GM23338 (cell line): ENCODE results near the gene CACNB2. TPM values are rescaled to one million over a fixed set of nuclear protein-coding genes. Genes with fewer than 3 reads are reported as not detected.

Experiments used
- ATAC-seq: fragments of 200-7000 bp; cut with Tn5 transposase; 3 replicates; pipeline ENCODE4 v1.9.1; 2020
- DNase-seq: peaks from one replicate; pipeline ENCODE4 v3.0.0-alpha.2; 2015; ENCODE audit warnings: low spot score
- H2AFZ ChIP-seq: fragments of 200-600 bp; sonication (generic); 2 replicates; pipeline ENCODE4 v1.8.0; 2016; ENCODE audit warnings: antibody characterized with exemption, mild to moderate bottlenecking, moderate library complexity
- H3F3A ChIP-seq: fragments of 200-600 bp; sonication (generic); replicated peaks from 2 replicates; pipeline ENCODE4 v1.8.0; 2017; ENCODE audit warnings: antibody characterized with exemption, mixed run types, low read depth
- H3K27ac ChIP-seq: fragments of 200-600 bp; sonication (generic); 2 replicates; pipeline ENCODE4 v1.6.1; 2016; ENCODE audit warnings: low read depth
- H3K27me3 ChIP-seq: fragments of 200-600 bp; sonication (generic); 2 replicates; pipeline ENCODE4 v1.8.0; 2016; ENCODE audit warnings: mild to moderate bottlenecking, mixed run types, moderate library complexity; ENCODE audit not compliant: insufficient read depth
- H3K36me3 ChIP-seq: fragments of 200-600 bp; sonication (generic); 2 replicates; pipeline ENCODE4 v1.8.0; 2016; ENCODE audit warnings: mild to moderate bottlenecking; ENCODE audit not compliant: insufficient read depth
- H3K4me1 ChIP-seq: fragments of 200-600 bp; sonication (generic); 2 replicates; pipeline ENCODE4 v1.8.0; 2016; ENCODE audit warnings: mild to moderate bottlenecking, moderate library complexity; ENCODE audit not compliant: insufficient read depth
- H3K4me2 ChIP-seq: fragments of 200-600 bp; sonication (generic); 2 replicates; pipeline ENCODE4 v1.7.1; 2017; ENCODE audit warnings: mixed run types
- H3K4me3 ChIP-seq: fragments of 200-600 bp; sonication (generic); 2 replicates; pipeline ENCODE4 v1.6.1; 2016; ENCODE audit warnings: mixed run types
- H3K79me2 ChIP-seq: fragments of 200-600 bp; sonication (generic); replicated peaks from 2 replicates; pipeline ENCODE4 v1.8.0; 2017; ENCODE audit warnings: mild to moderate bottlenecking; ENCODE audit not compliant: insufficient read depth
- H3K9me2 ChIP-seq: fragments of 200-600 bp; sonication (generic); 2 replicates; pipeline ENCODE4 v1.8.0; 2017; ENCODE audit not compliant: insufficient read depth
- H4K20me1 ChIP-seq: fragments of 200-600 bp; sonication (generic); replicated peaks from 2 replicates; pipeline ENCODE4 v1.8.0; 2017; ENCODE audit warnings: mild to moderate bottlenecking; ENCODE audit not compliant: insufficient read depth
- H3K27ac Mint-ChIP-seq: 2 replicates; pipeline ENCODE4 v1.8.0; 2020; ENCODE audit warnings: inconsistent platforms, mild to moderate bottlenecking, moderate library complexity, mixed read lengths
- H3K27me3 Mint-ChIP-seq: 3 replicates; pipeline ENCODE4 v1.8.0; 2022; ENCODE audit warnings: low read depth, mild to moderate bottlenecking, moderate library complexity, mixed read lengths, inconsistent platforms; ENCODE audit not compliant: insufficient read depth, poor library complexity
- H3K36me3 Mint-ChIP-seq: 3 replicates; pipeline ENCODE4 v1.8.0; 2021; ENCODE audit warnings: low read depth, mild to moderate bottlenecking, inconsistent platforms, moderate library complexity, mixed read lengths
- H3K4me1 Mint-ChIP-seq: 3 replicates; pipeline ENCODE4 v1.8.0; 2020; ENCODE audit warnings: mild to moderate bottlenecking, inconsistent platforms, mixed read lengths
- H3K4me3 Mint-ChIP-seq: 3 replicates; pipeline ENCODE4 v1.8.0; 2021; ENCODE audit warnings: moderate library complexity, mild to moderate bottlenecking, inconsistent platforms, mixed read lengths
- H3K9me3 Mint-ChIP-seq: 3 replicates; pipeline ENCODE4 v1.8.0; 2020; ENCODE audit warnings: moderate library complexity, mild to moderate bottlenecking, inconsistent platforms, mixed read lengths
- CTCF ChIP-seq, 2 experiments: fragments of 200-600 bp in 1 of 2; sonication (generic) in 1 of 2; conservative IDR thresholded peaks; 2 replicates each; pipeline versions ENCODE4 v1.5.1 to v1.6.1; 2016 to 2017; ENCODE audit warnings: antibody characterized with exemption in 2 of 2, low read depth in 2 of 2, mild to moderate bottlenecking in 2 of 2, moderate library complexity in 1 of 2
- POLR2AphosphoS5 ChIP-seq: IDR thresholded peaks from 2 replicates; pipeline ENCODE4 v1.6.1; 2016; ENCODE audit warnings: antibody characterized with exemption, low read depth
- ZNF114 ChIP-seq: fragments of 250-450 bp; sonication (Bioruptor Pico); IDR thresholded peaks from 2 replicates; pipeline ENCODE4 v1.5.0; 2020; ENCODE audit warnings: mild to moderate bottlenecking, moderate library complexity
- polyA plus RNA-seq: library from polyadenylated mRNA; unstranded; fragments of >200 nt; fragmentation: Nextera tagmentation; extraction: Ambion mirVana; gene quantifications from 2 replicates; pipeline ENCODE4 v1.2.1, GENCODE V29; 2016
- total RNA-seq: library from RNA; depleted of rRNA; stranded (reverse); fragments of >200 nt; shearing (Covaris generic); gene quantifications from 2 replicates; pipeline ENCODE4 v1.2.3, GENCODE V29; 2014
- TF ChIP-seq, protein P1 (sequence below): IDR thresholded peaks from 2 replicates; pipeline ENCODE4 v1.6.1; 2016; ENCODE audit warnings: antibody characterized with exemption
- TF ChIP-seq, protein P2 (sequence below): fragments of 250-450 bp; sonication (Bioruptor Pico); IDR thresholded peaks from 2 replicates; pipeline ENCODE4 v1.5.0; 2020; ENCODE audit warnings: mild to moderate bottlenecking, moderate library complexity

CACNB2 gene
- total and polyA plus RNA-seq, 2 experiments from 2014 or later, result 5.0 to 5.9 TPM

DNA sequence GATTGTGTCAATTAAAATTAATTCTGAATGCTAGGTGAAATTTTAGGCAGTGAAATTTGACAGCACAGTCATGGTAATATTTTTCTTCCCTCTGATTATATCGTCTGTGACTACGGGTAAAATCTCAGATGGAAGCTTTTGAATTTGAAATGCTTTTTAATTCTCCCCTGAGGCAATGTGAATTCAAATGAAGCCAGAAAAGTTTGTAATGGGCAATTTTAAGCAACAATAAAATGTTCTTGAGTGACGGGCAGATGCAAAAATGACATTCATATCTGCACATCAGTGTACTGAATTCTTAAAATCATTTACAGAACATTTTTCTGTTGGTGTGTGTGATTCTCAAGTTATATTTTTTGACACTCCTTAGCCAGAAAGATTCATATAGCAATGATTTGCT, 376.6 kb downstream of the CACNB2 start:
- Histone ChIP-seq H3K27ac (no peak overlapping the region), H2AFZ (no peak overlapping the region), H3K27me3 (no peaks in the 10 kb centered on the region), H3K4me1 (no peaks in the 10 kb centered on the region), H3K36me3 (no peaks in the 10 kb centered on the region), H3K4me3 (no peak overlapping the region), H4K20me1 (no peaks in the 10 kb centered on the region), H3K9me2 (no peaks in the 10 kb centered on the region; the same call in 1 of the 2 replicates), H3K79me2 (no peaks in the 10 kb centered on the region), H3F3A (no peaks in the 10 kb centered on the region), H3K4me2 (no peak overlapping the region)
- H3K4me3 Mint-ChIP-seq, result no peak overlapping the region
- no peak for DNase-seq
- ATAC-seq, result no peak
- H3K9me3 Mint-ChIP-seq, result no peaks in the 10 kb centered on the region
- peaks cover 1% of the 10 kb centered on the region for H3K27me3 Mint-ChIP-seq
- TF ChIP-seq CTCF (conservative IDR thresholded peaks at IDR 0.05; ENCODE audit: low read depth in 2 of 2), result no peak
- no peak overlapping the region for H3K27ac Mint-ChIP-seq
- H3K4me1 Mint-ChIP-seq, result peaks cover 4% of the 10 kb centered on the region; the same call in 2 of the 3 replicates
- peaks cover 14% of the 10 kb centered on the region for H3K36me3 Mint-ChIP-seq

GRCh38 chr10:18523025-18523424, 382.8 kb downstream of the CACNB2 start:
- H3K4me1 Mint-ChIP-seq, result peaks cover 8% of the 10 kb centered on the region; the same call in 2 of the 3 replicates
- no peak overlapping the region for H3K27ac Mint-ChIP-seq
- no peaks in the 10 kb centered on the region for H3K27me3 ChIP-seq
- peaks cover 15% of the 10 kb centered on the region for H3K36me3 Mint-ChIP-seq
- TF ChIP-seq CTCF (conservative IDR thresholded peaks at IDR 0.05; ENCODE audit: low read depth in 2 of 2) (no peak), ZNF114 (no peak), POLR2AphosphoS5 (no peak)
- TF ChIP-seq, protein P1, sequence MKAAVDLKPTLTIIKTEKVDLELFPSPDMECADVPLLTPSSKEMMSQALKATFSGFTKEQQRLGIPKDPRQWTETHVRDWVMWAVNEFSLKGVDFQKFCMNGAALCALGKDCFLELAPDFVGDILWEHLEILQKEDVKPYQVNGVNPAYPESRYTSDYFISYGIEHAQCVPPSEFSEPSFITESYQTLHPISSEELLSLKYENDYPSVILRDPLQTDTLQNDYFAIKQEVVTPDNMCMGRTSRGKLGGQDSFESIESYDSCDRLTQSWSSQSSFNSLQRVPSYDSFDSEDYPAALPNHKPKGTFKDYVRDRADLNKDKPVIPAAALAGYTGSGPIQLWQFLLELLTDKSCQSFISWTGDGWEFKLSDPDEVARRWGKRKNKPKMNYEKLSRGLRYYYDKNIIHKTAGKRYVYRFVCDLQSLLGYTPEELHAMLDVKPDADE, result no peak
- TF ChIP-seq, protein P2, sequence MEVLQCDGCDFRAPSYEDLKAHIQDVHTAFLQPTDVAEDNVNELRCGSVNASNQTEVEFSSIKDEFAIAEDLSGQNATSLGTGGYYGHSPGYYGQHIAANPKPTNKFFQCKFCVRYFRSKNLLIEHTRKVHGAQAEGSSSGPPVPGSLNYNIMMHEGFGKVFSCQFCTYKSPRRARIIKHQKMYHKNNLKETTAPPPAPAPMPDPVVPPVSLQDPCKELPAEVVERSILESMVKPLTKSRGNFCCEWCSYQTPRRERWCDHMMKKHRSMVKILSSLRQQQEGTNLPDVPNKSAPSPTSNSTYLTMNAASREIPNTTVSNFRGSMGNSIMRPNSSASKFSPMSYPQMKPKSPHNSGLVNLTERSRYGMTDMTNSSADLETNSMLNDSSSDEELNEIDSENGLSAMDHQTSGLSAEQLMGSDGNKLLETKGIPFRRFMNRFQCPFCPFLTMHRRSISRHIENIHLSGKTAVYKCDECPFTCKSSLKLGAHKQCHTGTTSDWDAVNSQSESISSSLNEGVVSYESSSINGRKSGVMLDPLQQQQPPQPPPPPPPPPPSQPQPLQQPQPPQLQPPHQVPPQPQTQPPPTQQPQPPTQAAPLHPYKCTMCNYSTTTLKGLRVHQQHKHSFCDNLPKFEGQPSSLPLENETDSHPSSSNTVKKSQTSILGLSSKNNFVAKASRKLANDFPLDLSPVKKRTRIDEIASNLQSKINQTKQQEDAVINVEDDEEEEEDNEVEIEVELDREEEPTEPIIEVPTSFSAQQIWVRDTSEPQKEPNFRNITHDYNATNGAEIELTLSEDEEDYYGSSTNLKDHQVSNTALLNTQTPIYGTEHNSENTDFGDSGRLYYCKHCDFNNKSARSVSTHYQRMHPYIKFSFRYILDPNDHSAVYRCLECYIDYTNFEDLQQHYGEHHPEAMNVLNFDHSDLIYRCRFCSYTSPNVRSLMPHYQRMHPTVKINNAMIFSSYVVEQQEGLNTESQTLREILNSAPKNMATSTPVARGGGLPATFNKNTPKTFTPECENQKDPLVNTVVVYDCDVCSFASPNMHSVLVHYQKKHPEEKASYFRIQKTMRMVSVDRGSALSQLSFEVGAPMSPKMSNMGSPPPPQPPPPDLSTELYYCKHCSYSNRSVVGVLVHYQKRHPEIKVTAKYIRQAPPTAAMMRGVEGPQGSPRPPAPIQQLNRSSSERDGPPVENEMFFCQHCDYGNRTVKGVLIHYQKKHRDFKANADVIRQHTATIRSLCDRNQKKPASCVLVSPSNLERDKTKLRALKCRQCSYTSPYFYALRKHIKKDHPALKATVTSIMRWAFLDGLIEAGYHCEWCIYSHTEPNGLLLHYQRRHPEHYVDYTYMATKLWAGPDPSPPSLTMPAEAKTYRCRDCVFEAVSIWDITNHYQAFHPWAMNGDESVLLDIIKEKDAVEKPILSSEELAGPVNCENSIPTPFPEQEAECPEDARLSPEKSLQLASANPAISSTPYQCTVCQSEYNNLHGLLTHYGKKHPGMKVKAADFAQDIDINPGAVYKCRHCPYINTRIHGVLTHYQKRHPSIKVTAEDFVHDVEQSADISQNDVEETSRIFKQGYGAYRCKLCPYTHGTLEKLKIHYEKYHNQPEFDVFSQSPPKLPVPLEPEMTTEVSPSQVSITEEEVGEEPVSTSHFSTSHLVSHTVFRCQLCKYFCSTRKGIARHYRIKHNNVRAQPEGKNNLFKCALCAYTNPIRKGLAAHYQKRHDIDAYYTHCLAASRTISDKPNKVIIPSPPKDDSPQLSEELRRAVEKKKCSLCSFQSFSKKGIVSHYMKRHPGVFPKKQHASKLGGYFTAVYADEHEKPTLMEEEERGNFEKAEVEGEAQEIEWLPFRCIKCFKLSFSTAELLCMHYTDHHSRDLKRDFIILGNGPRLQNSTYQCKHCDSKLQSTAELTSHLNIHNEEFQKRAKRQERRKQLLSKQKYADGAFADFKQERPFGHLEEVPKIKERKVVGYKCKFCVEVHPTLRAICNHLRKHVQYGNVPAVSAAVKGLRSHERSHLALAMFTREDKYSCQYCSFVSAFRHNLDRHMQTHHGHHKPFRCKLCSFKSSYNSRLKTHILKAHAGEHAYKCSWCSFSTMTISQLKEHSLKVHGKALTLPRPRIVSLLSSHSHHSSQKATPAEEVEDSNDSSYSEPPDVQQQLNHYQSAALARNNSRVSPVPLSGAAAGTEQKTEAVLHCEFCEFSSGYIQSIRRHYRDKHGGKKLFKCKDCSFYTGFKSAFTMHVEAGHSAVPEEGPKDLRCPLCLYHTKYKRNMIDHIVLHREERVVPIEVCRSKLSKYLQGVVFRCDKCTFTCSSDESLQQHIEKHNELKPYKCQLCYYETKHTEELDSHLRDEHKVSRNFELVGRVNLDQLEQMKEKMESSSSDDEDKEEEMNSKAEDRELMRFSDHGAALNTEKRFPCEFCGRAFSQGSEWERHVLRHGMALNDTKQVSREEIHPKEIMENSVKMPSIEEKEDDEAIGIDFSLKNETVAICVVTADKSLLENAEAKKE (CRISPR knock-in tag), result no peak
- no peak overlapping the region for H3K4me2 ChIP-seq
- no peak overlapping the region for H3K4me3 ChIP-seq
- no peak overlapping the region for H3K4me3 Mint-ChIP-seq
- no peaks in the 10 kb centered on the region for H3K9me3 Mint-ChIP-seq
- DNase-seq (no peak), ATAC-seq (no peak)
- H3F3A ChIP-seq, result no peaks in the 10 kb centered on the region
- no peaks in the 10 kb centered on the region for H3K36me3 ChIP-seq
- no peaks in the 10 kb centered on the region for H3K4me1 ChIP-seq
- H3K9me2 ChIP-seq, result no peaks in the 10 kb centered on the region; the same call in 1 of the 2 replicates
- H4K20me1 ChIP-seq, result no peaks in the 10 kb centered on the region; the same call in 1 of the 2 replicates
- H3K27ac ChIP-seq, result no peak overlapping the region
- H2AFZ ChIP-seq, result no peak overlapping the region
- no peaks in the 10 kb centered on the region for H3K79me2 ChIP-seq
- peaks cover 3% of the 10 kb centered on the region for H3K27me3 Mint-ChIP-seq
